Measurements from ENCODE around the gene TAMALIN. TPM values are rescaled to one million over a fixed set of nuclear protein-coding genes. Genes with fewer than 3 reads are reported as not detected.

TAMALIN gene
- total RNA-seq (2022; extraction: Qiagen RNA extraction; ENCODE audit: low read depth) = 0.31 to 0.53 TPM (median 0.47 TPM) in 4 of 5 replicates, not detected in the other

GRCh38 chr12:52006726-52007157, at the start of gene TAMALIN:
TSS of gene TAMALIN (plus strand) at chr12:52006946. CDS start at chr12:52007020, 74 bp downstream.

GRCh38 chr12:52050758-52051541, 44.2 kb downstream of the TAMALIN start, which contains the start of gene NR4A1:
TSS of gene NR4A1 (plus strand) at chr12:52051442. CDS start at chr12:52054329, 2,887 bp downstream.

Other genes starting within 250 kb of the TAMALIN start
- gene FIGNL2, start 158.2 kb upstream of the TAMALIN start, total RNA-seq (2022; extraction: Qiagen RNA extraction; ENCODE audit: low read depth) = 0.20 to 0.38 TPM (median 0.22 TPM) in 5 replicates
- 0.05 to 0.06 TPM in 2 of 5 replicates, not detected in the others for gene ANKRD33, start 118.8 kb upstream of the TAMALIN start, total RNA-seq (2022; extraction: Qiagen RNA extraction; ENCODE audit: low read depth)
- 0.06 to 0.30 TPM (median 0.11 TPM) in 4 of 5 replicates, not detected in the other for gene ACVRL1, start 99.4 kb upstream of the TAMALIN start, total RNA-seq (2022; extraction: Qiagen RNA extraction; ENCODE audit: low read depth)
- 14.6 to 16.7 TPM (median 16.5 TPM) in 5 replicates for gene ACVR1B, start 55.2 kb upstream of the TAMALIN start, total RNA-seq (2022; extraction: Qiagen RNA extraction; ENCODE audit: low read depth)
- 30.9 to 45.1 TPM (median 35.5 TPM) in 5 replicates for gene NR4A1, start 44.5 kb downstream of the TAMALIN start, total RNA-seq (2022; extraction: Qiagen RNA extraction; ENCODE audit: low read depth)
- 77.2 to 102 TPM (median 89.3 TPM) in 5 replicates for gene ATG101, start 63.0 kb downstream of the TAMALIN start, total RNA-seq (2022; extraction: Qiagen RNA extraction; ENCODE audit: low read depth)
- gene SMIM41, start 72.8 kb downstream of the TAMALIN start, total RNA-seq (2022; extraction: Qiagen RNA extraction; ENCODE audit: low read depth) = not detected in 5 replicates
- gene KRT80, start 185.1 kb downstream of the TAMALIN start, total RNA-seq (2022; extraction: Qiagen RNA extraction; ENCODE audit: low read depth) = 53.8 to 71.0 TPM (median 63.0 TPM) in 5 replicates
- 3,808 to 4,352 TPM (median 4,043 TPM) in 5 replicates for gene KRT7, start 226.3 kb downstream of the TAMALIN start, total RNA-seq (2022; extraction: Qiagen RNA extraction; ENCODE audit: low read depth)